GM12878 (cell line): Measurements from ENCODE around the gene CNPY1. TPM values are rescaled to one million over a fixed set of nuclear protein-coding genes. Genes with fewer than 3 reads are reported as not detected.

Source experiments
- ATAC-seq: fragments of 200-7000 bp; cut with Tn5 transposase; 3 replicates; pipeline ENCODE4 v1.9.1; 2020; ENCODE audit warnings: mild to moderate bottlenecking, moderate library complexity
- BruUV-seq: library from RNA; stranded (reverse); fragments of 400-500 nt; replicated peaks from 2 replicates; lab custom pipeline; 2021; lab: Mats Ljungman, UMichigan
- CTCF ChIA-PET: fragments of 300-600 bp; sonication (Branson Sonifier 250); formaldehyde crosslinking; extraction: SDS; loops from one replicate; lab custom pipeline; 2021; ENCODE audit warnings: inconsistent platforms; lab: Yijun Ruan, JAX
- POLR2A ChIA-PET: fragments of 350-600 bp; formaldehyde crosslinking; extraction: SDS; loops from one replicate; lab custom pipeline; 2021; ENCODE audit warnings: inconsistent platforms; lab: Charles Lee
- RAD21 ChIA-PET: fragments of 300-600 bp; sonication (Branson Sonifier 250); formaldehyde crosslinking; loops from one replicate; lab custom pipeline; 2023; ENCODE audit warnings: antibody characterized with exemption; ENCODE audit not compliant: unreplicated experiment; lab: Charles Lee
- SMC1A ChIA-PET: fragments of 300-600 bp; sonication (Branson Sonifier 250); formaldehyde crosslinking; loops from one replicate; lab custom pipeline; 2023; ENCODE audit not compliant: unreplicated experiment, uncharacterized antibody; lab: Charles Lee
- DNase-seq: peaks from one replicate; pipeline ENCODE4 v3.0.0-alpha.2; 2011; ENCODE audit warnings: low read depth, low spot score
- FAIRE-seq: peaks from 3 replicates; lab custom pipeline; 2011; peaks lifted over from hg19 to GRCh38; lab: Jason Lieb, UNC
- H2AFZ ChIP-seq: 2 replicates; pipeline ENCODE4 v1.6.0; 2011; ENCODE audit warnings: low read depth, low read length, control low read depth; ENCODE audit not compliant: control insufficient read depth
- H3K27ac ChIP-seq: 2 replicates; pipeline ENCODE4 v1.5.1; 2011; ENCODE audit warnings: control low read depth; ENCODE audit not compliant: control insufficient read depth, insufficient read depth
- H3K27me3 ChIP-seq, 2 experiments: replicated peaks in 1 of 2; 2 replicates each; pipeline versions ENCODE4 v1.6.0 to v1.6.1; 2011; ENCODE audit warnings: low read length in 1 of 2; ENCODE audit not compliant: control insufficient read depth in 2 of 2, insufficient read depth in 2 of 2
- H3K36me3 ChIP-seq, 2 experiments: 2 replicates each; pipeline ENCODE4 v1.5.1; 2011; ENCODE audit warnings: low read length in 1 of 2; ENCODE audit not compliant: control insufficient read depth in 2 of 2, insufficient read depth in 2 of 2
- H3K4me1 ChIP-seq: 2 replicates; pipeline ENCODE4 v1.6.1; 2011; ENCODE audit warnings: mild to moderate bottlenecking, low read length, moderate library complexity, mixed read lengths; ENCODE audit not compliant: control insufficient read depth, insufficient read depth
- H3K4me2 ChIP-seq: 2 replicates; pipeline ENCODE4 v1.6.0; 2011; ENCODE audit warnings: control low read depth; ENCODE audit not compliant: control insufficient read depth, insufficient read depth
- H3K4me3 ChIP-seq: fragments of 200-600 bp; sonication (generic); 2 replicates; pipeline ENCODE4 v1.5.1; 2016
- H3K79me2 ChIP-seq: 2 replicates; pipeline ENCODE4 v1.6.0; 2011; ENCODE audit warnings: low read length; ENCODE audit not compliant: control insufficient read depth, insufficient read depth
- H3K9ac ChIP-seq: 2 replicates; pipeline ENCODE4 v1.8.0; 2011; ENCODE audit warnings: low read length, control low read depth, mixed read lengths; ENCODE audit not compliant: control insufficient read depth, insufficient read depth
- H3K9me3 ChIP-seq: replicated peaks from 3 replicates; pipeline ENCODE4 v1.5.1; 2011; ENCODE audit warnings: mild to moderate bottlenecking, low read length; ENCODE audit not compliant: control insufficient read depth, insufficient read depth
- H4K20me1 ChIP-seq: 2 replicates; pipeline ENCODE4 v1.6.0; 2011; ENCODE audit not compliant: control insufficient read depth, insufficient read depth
- ATF7 ChIP-seq: fragments of 450-650 bp; IDR thresholded peaks from 2 replicates; pipeline ENCODE4 v1.6.1; 2016; ENCODE audit warnings: low read depth, mild to moderate bottlenecking
- BCL3 ChIP-seq: IDR thresholded peaks from 2 replicates; pipeline ENCODE4 v1.6.1; 2011; ENCODE audit warnings: borderline replicate concordance, low read depth, mild to moderate bottlenecking, moderate library complexity, low read length; ENCODE audit not compliant: insufficient read depth, poor library complexity, severe bottlenecking
- CBX5 ChIP-seq: sonication (generic); IDR thresholded peaks from 2 replicates; pipeline ENCODE4 v1.6.1; 2016; ENCODE audit warnings: low read depth, moderate library complexity, mild to moderate bottlenecking, inconsistent platforms
- CHD4 ChIP-seq: fragments of 200-600 bp; sonication (generic); IDR thresholded peaks from 2 replicates; pipeline ENCODE4 v1.6.1; 2016; ENCODE audit warnings: mild to moderate bottlenecking
- CUX1 ChIP-seq: IDR thresholded peaks from 2 replicates; pipeline ENCODE4 v1.6.1; 2012; ENCODE audit warnings: improper control_type of control experiment, low read depth, low read length; ENCODE audit not compliant: insufficient replicate concordance
- EZH2 ChIP-seq: IDR thresholded peaks from 2 replicates; pipeline ENCODE4 v1.6.1; 2012; ENCODE audit warnings: low read depth, mild to moderate bottlenecking, control low read depth, inconsistent platforms, low read length, borderline replicate concordance; ENCODE audit not compliant: control insufficient read depth
- HDAC2 ChIP-seq: fragments of 200-600 bp; sonication (generic); IDR thresholded peaks from 2 replicates; pipeline ENCODE4 v1.6.1; 2017
- HDAC6 ChIP-seq: fragments of 200-600 bp; sonication (generic); IDR thresholded peaks from one replicate; pipeline ENCODE4 v1.8.0; 2017; ENCODE audit warnings: antibody characterized with exemption; ENCODE audit not compliant: unreplicated experiment
- HSF1 ChIP-seq: fragments of 150-350 bp; IDR thresholded peaks from 2 replicates; pipeline ENCODE4 v1.6.1; 2014; ENCODE audit warnings: mild to moderate bottlenecking, low read depth, low read length
- NFIC ChIP-seq: IDR thresholded peaks from 2 replicates; pipeline ENCODE4 v1.6.1; 2012; ENCODE audit warnings: low read depth, mild to moderate bottlenecking, inconsistent platforms, low read length, moderate library complexity
- SREBF2 ChIP-seq: IDR thresholded peaks from 2 replicates; pipeline ENCODE4 v1.6.1; 2012; ENCODE audit warnings: mild to moderate bottlenecking, low read length
- STAT1 ChIP-seq: fragments of 450-650 bp; conservative IDR thresholded peaks from 2 replicates; pipeline ENCODE4 v1.6.1; 2014; ENCODE audit warnings: antibody characterized with exemption, mild to moderate bottlenecking
- SUZ12 ChIP-seq: fragments of 200-600 bp; sonication (generic); IDR thresholded peaks from one replicate; pipeline ENCODE4 v1.6.1; 2018; ENCODE audit warnings: antibody characterized with exemption, mild to moderate bottlenecking; ENCODE audit not compliant: unreplicated experiment
- ZNF207 ChIP-seq: fragments of 450-650 bp; IDR thresholded peaks from 2 replicates; pipeline ENCODE4 v1.6.1; 2014; ENCODE audit warnings: antibody characterized with exemption, mild to moderate bottlenecking, borderline replicate concordance
- ZNF217 ChIP-seq: fragments of 450-650 bp; IDR thresholded peaks from 2 replicates; pipeline ENCODE4 v1.6.1; 2017; ENCODE audit warnings: antibody characterized with exemption, mild to moderate bottlenecking
- ZNF24 ChIP-seq: fragments of 450-650 bp; IDR thresholded peaks from 2 replicates; pipeline ENCODE4 v1.6.1; 2017; ENCODE audit warnings: antibody characterized with exemption, mild to moderate bottlenecking
- WGBS: methylation state at CpG from one replicate; pipeline ENCODE4 v1.1.6; 2016; ENCODE audit warnings: low lambda C conversion rate; ENCODE audit not compliant: insufficient replicate concordance, insufficient coverage; ENCODE audit errors: missing lambda C conversion rate; 5-methylcytosine and 5-hydroxymethylcytosine counted together
- in situ Hi-C: fragments of 300-500 bp; cut with MboI; formaldehyde crosslinking; loops from 9 replicates; pipeline ENCODE4 v1.14.3; 2018; ENCODE audit warnings: mixed read lengths
- intact Hi-C: fragments of 100-400 bp; cut with micrococcal nuclease; formaldehyde crosslinking; loops from one replicate; pipeline ENCODE4 v1.14.2; 2022; ENCODE audit not compliant: unreplicated experiment
- polyA plus RNA-seq, 11 experiments: library from polyadenylated mRNA; depleted of rRNA in 4 of 11; unstranded in 6 of 11; stranded (reverse) in 5 of 11; fragments of >200 nt; fragmentation: Nextera tagmentation in 4 of 11; fragmentation: Illumina TruSeq in 1 of 11; extraction: Ambion mirVana in 4 of 11; extraction: Trizol in 1 of 11; gene quantifications; 1 replicate in 1 of 11; 2 replicates in 10 of 11; pipeline versions ENCODE4 v1.2.1 to v1.2.3, GENCODE V29; 2011 to 2016; ENCODE audit warnings: inconsistent platforms in 2 of 11, missing spikeins in 2 of 11, low read depth in 1 of 11
- total RNA-seq, 4 experiments: library from RNA; depleted of rRNA in 3 of 4; stranded (reverse); fragments of >200 nt in 3 of 4; fragmentation: Illumina TruSeq in 1 of 4; extraction: Trizol in 1 of 4; gene quantifications; 2 replicates each; pipeline versions ENCODE4 v1.2.1 to v1.2.3, GENCODE V29; 2013 to 2021

Gene CNPY1
- total and polyA plus RNA-seq, 10 of the 15 experiments (the other 5 are each of a cell fraction or from before 2014, with no cell fraction given), result not detected

GRCh38 chr7:155590215-155591018 is 44.1 kb upstream of the CNPY1 start:
- CTCF ChIA-PET, result interaction anchor here (1.3 kb wide), 1 partner anchor 9 kb away, joined by 11 read pairs; no protein-coding TSS in a partner anchor
- H3K27ac ChIP-seq, result no peak overlapping the region
- ATAC-seq (peak; percentile 76), FAIRE-seq (no peak), DNase-seq (no peak)
- intact Hi-C loops, result no loop called here
- no peaks in the 10 kb centered on the region for H3K4me1 ChIP-seq
- H3K79me2 ChIP-seq, result no peaks in the 10 kb centered on the region
- in situ Hi-C loops, result no loop called here
- H3K36me3 ChIP-seq, result no peaks in the 10 kb centered on the region
- H4K20me1 ChIP-seq, result no peaks in the 10 kb centered on the region
- H3K27me3 ChIP-seq, result no peaks in the 10 kb centered on the region; a peak in 2 of 4 replicates
- SMC1A ChIA-PET, result interaction anchor here (0.8 kb wide), 1 partner anchor 9 kb away, joined by 3 read pairs; no protein-coding TSS in a partner anchor
- no peak overlapping the region for H3K4me3 ChIP-seq
- RAD21 ChIA-PET, result no interaction called here
- H3K9me3 ChIP-seq, result no peaks in the 10 kb centered on the region
- BruUV-seq, result no TSS peak
- POLR2A ChIA-PET, result no interaction called here
- 67% methylated on average over 20 of the region's 20 CpGs for WGBS
- H3K9ac ChIP-seq, result no peak overlapping the region
- H3K4me2 ChIP-seq, result no peak overlapping the region
- peak overlapping the region; percentile 4; the same call in 1 of the 2 replicates for H2AFZ ChIP-seq
- TF ChIP-seq SREBF2, result no peak
- no peak for TF ChIP-seq CBX5
- TF ChIP-seq STAT1, result no peak
- TF ChIP-seq HDAC2, result no peak
- no peak for TF ChIP-seq ZNF24
- no peak for TF ChIP-seq CUX1
- no peak for TF ChIP-seq HSF1
- no peak for TF ChIP-seq CHD4
- no peak for TF ChIP-seq SUZ12
- no peak for TF ChIP-seq ZNF217
- TF ChIP-seq ZNF207, result no peak
- no peak for TF ChIP-seq BCL3
- TF ChIP-seq HDAC6, result no peak
- TF ChIP-seq EZH2, result no peak
- TF ChIP-seq NFIC, result no peak
- TF ChIP-seq ATF7, result no peak
